Kidney epithelial cell (primary cell): ENCODE data around the gene ANK3. TPM values are rescaled to one million over a fixed set of nuclear protein-coding genes. Genes with fewer than 3 reads are reported as not detected.

ENCODE experiments used
- DNase-seq: peaks from one replicate; pipeline ENCODE4 v3.0.0-alpha.2; 2010; ENCODE audit warnings: low read depth
- H3K27me3 ChIP-seq: 2 replicates; pipeline ENCODE4 v1.6.0; 2011; ENCODE audit warnings: low read length; ENCODE audit not compliant: control insufficient read depth, insufficient read depth
- H3K36me3 ChIP-seq: 2 replicates; pipeline ENCODE4 v1.5.1; 2011; ENCODE audit warnings: low read length; ENCODE audit not compliant: control insufficient read depth, insufficient read depth
- H3K4me3 ChIP-seq: 2 replicates; pipeline ENCODE4 v1.5.1; 2011; ENCODE audit warnings: low read depth, mild to moderate bottlenecking, control low read depth, low read length
- total RNA-seq: library from RNA; depleted of rRNA; stranded (reverse); fragments of >200 nt; gene quantifications from 2 replicates; pipeline ENCODE4 v1.2.3, GENCODE V29; 2015
- TF ChIP-seq, protein P1 (sequence below): IDR thresholded peaks from 2 replicates; pipeline ENCODE4 v1.5.1; 2011; ENCODE audit warnings: mild to moderate bottlenecking, moderate library complexity, low read length, control low read depth, inconsistent platforms; ENCODE audit not compliant: insufficient read depth, poor library complexity, severe bottlenecking

The ANK3 gene
- total RNA-seq, 1 donor from 2014 or later, result 14.8 TPM

DNA sequence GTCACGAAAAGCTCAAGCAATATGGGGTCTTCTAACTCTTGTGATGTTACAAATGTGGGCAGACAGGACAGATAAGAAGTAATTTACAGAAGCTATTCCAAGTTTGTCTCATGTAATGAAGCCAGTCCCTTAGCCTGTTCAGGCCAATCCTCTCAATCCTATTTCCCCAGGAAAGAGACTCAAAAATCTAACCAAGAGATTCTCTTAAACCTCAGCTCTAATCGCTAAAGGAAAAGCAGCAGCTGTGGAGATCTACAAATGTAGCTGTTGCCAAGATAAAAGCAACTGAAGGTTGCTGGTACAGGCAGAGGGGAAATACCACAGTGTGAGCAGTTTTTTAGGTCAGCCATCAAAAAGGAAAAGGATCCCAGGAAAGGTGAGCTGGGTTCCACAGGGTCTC, 39.3 kb downstream of the ANK3 start:
- TF ChIP-seq, protein P1, sequence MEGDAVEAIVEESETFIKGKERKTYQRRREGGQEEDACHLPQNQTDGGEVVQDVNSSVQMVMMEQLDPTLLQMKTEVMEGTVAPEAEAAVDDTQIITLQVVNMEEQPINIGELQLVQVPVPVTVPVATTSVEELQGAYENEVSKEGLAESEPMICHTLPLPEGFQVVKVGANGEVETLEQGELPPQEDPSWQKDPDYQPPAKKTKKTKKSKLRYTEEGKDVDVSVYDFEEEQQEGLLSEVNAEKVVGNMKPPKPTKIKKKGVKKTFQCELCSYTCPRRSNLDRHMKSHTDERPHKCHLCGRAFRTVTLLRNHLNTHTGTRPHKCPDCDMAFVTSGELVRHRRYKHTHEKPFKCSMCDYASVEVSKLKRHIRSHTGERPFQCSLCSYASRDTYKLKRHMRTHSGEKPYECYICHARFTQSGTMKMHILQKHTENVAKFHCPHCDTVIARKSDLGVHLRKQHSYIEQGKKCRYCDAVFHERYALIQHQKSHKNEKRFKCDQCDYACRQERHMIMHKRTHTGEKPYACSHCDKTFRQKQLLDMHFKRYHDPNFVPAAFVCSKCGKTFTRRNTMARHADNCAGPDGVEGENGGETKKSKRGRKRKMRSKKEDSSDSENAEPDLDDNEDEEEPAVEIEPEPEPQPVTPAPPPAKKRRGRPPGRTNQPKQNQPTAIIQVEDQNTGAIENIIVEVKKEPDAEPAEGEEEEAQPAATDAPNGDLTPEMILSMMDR, result no peak
- no peak for DNase-seq
- H3K27me3 ChIP-seq, result no peaks in the 10 kb centered on the region
- H3K4me3 ChIP-seq, result no peak overlapping the region
- no peaks in the 10 kb centered on the region for H3K36me3 ChIP-seq

DNA sequence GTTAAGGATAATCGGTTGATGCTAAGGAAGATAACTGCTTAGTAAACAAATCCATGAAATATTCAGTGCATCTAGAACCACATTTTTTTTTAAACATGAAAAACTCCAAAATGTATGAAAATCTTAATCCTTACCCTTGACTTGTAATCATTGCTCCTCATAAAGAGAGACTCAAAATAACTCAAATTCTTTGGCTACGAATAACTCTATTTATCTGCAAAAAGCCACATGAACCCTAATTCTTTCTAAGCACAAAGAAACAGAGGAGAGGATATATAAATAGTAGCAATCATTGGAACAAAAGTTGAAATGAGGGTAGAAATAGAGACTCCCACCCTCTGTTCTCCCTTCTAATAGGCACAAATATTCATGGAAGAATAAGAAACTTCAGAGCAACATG, 40.2 kb downstream of the ANK3 start:
- Histone ChIP-seq H3K4me3 (no peak overlapping the region), H3K36me3 (no peaks in the 10 kb centered on the region), H3K27me3 (no peaks in the 10 kb centered on the region)
- TF ChIP-seq, protein P1, result no peak
- no peak for DNase-seq

DNA sequence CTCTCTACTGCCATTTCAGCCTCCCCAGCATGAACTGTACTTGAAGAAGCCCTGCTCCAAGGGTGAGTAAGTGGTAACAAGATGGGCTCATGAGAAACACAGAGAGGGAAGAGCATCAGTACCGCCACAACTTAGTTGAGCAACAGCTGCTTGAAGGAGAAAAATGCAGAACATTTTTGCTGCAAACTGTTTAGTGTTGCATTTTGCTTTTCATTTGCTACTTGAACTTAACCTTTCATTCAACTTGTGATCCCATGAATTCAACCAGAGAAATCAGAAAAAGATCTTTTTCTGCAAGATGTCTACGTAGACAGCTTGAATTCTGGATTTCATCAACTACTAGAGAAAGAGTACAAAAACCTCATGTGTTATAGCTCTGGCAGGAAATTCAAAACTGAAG, 40.7 kb downstream of the ANK3 start:
- Histone ChIP-seq H3K4me3 (no peak overlapping the region), H3K27me3 (no peaks in the 10 kb centered on the region), H3K36me3 (no peaks in the 10 kb centered on the region)
- TF ChIP-seq, protein P1, result no peak
- DNase-seq, result no peak

DNA sequence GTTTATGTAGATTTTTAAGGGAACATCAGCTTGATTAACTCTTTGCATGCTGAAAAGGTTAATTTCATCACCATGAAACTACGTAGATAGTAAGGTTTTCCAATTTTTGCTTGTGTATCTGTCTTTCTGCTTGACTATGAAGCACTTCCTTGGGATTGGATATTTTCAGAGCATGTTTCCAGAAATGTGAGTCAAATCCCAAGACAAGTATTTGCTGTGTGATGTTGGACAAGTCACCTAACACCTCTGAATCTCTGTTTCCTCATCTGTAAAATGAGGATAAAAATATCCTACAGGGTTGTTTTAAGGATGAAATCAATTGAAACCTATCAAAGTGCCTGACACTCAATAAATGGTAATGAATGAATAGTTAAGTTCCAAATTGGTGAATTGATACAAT, 42.4 kb downstream of the ANK3 start:
- H3K27me3 ChIP-seq, result no peaks in the 10 kb centered on the region
- no peaks in the 10 kb centered on the region for H3K36me3 ChIP-seq
- no peak overlapping the region for H3K4me3 ChIP-seq
- TF ChIP-seq, protein P1, result no peak
- DNase-seq, result no peak

DNA sequence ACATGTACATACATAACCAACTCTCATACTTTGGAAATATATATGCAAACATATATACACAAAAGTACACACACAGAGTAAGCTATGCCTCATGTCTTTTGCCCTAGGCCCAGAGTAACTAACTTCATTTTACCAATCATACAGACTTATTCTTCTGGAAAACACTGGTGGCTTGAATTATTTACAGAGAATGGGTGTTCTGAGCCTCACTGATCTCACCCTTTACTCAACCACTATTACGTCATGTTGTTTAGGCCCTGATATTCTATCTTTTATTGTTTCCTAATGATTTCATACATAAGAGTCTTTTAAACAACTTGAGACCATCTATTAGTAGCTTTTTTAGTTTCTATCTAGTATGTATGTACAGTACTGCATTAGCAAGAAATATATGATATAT, 43.0 kb downstream of the ANK3 start:
- no peak for DNase-seq
- Histone ChIP-seq H3K4me3 (no peak overlapping the region), H3K36me3 (no peaks in the 10 kb centered on the region), H3K27me3 (no peaks in the 10 kb centered on the region)
- TF ChIP-seq, protein P1, result no peak

DNA sequence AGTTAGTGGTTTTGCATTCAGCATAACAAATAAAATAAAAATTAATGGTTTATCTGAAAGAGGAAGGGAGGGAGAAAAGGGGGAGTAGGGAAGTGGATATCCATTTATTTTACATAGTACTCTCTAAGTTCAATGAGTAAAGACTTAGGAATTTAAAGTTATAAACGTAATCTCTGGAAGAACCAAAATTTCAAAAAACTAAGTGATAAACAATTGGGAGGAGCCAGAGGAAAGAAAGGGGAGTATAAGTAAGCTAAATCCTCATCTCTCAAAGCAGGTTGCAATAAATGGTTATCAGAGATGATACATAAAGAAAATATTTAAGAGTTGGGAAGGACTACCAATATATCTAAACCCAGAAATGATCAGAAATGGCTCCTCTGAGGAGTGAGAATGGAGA, 46.4 kb downstream of the ANK3 start:
- H3K36me3 ChIP-seq, result no peaks in the 10 kb centered on the region
- no peak for DNase-seq
- no peak overlapping the region for H3K4me3 ChIP-seq
- no peaks in the 10 kb centered on the region for H3K27me3 ChIP-seq
- TF ChIP-seq, protein P1, result no peak
